HG03565 (cell line): ENCODE measurements around the gene DST.
"Not testable (repeated sequence)": the region's sequence is repeated elsewhere in the genome, so short reads cannot be mapped to it uniquely, and the experiment has no call there.

ENCODE experiments used
- ATAC-seq: cut with Tn5 transposase; IDR thresholded peaks from one replicate; pipeline ENCODE4 v1.9.1; 2021; ENCODE audit warnings: mild to moderate bottlenecking, moderate library complexity; ENCODE audit not compliant: unreplicated experiment

The DST gene

GRCh38 chr6:56663344-56663743 is 20.7 kb upstream of the DST start:
- ATAC-seq, result no peak

- not testable (repeated sequence) for ATAC-seq
Observed at GRCh38 chr6:56661338-56661737, 18.6 kb upstream of the DST start.

- ATAC-seq, result no peak
Observed at GRCh38 chr6:56660381-56660730, 17.7 kb upstream of the DST start.

- ATAC-seq, result peak; percentile 80
Observed at GRCh38 chr6:56659721-56660380, 17.2 kb upstream of the DST start.

- no peak for ATAC-seq
Observed at GRCh38 chr6:56658326-56658725, 15.6 kb upstream of the DST start.

- no peak for ATAC-seq
Observed at GRCh38 chr6:56657354-56657753, 14.7 kb upstream of the DST start.

- ATAC-seq, result no peak
Observed at GRCh38 chr6:56656466-56656865, 13.8 kb upstream of the DST start.

GRCh38 chr6:56655996-56656395 is 13.3 kb upstream of the DST start:
- ATAC-seq, result no peak

GRCh38 chr6:56655249-56655648 is 12.6 kb upstream of the DST start:
- ATAC-seq, result no peak

GRCh38 chr6:56652994-56653393 is 10.3 kb upstream of the DST start:
- no peak for ATAC-seq

- no peak for ATAC-seq
Observed at GRCh38 chr6:56652231-56652630, 9.5 kb upstream of the DST start.

GRCh38 chr6:56650191-56650590 is 7.5 kb upstream of the DST start:
- ATAC-seq, result no peak

- ATAC-seq, result no peak
Observed at GRCh38 chr6:56649782-56650181, 7.1 kb upstream of the DST start.

- no peak for ATAC-seq
Observed at GRCh38 chr6:56649053-56649769, 6.5 kb upstream of the DST start.

- no peak for ATAC-seq
Observed at GRCh38 chr6:56647172-56647762, 4.6 kb upstream of the DST start.

- no peak for ATAC-seq
Observed at GRCh38 chr6:56644366-56644765, 1.7 kb upstream of the DST start.

- ATAC-seq, result no peak
Observed at GRCh38 chr6:56643379-56644089, 845 bp upstream of the DST start.

- ATAC-seq, result no peak
Observed at GRCh38 chr6:56640374-56640773, 2.3 kb downstream of the DST start.

GRCh38 chr6:56638760-56639159 is 3.9 kb downstream of the DST start:
- no peak for ATAC-seq

GRCh38 chr6:56637640-56638039 is 5.0 kb downstream of the DST start:
- ATAC-seq, result no peak

GRCh38 chr6:56628105-56628504 is 14.6 kb downstream of the DST start:
- no peak for ATAC-seq

GRCh38 chr6:56625356-56625755 is 17.3 kb downstream of the DST start:
- ATAC-seq, result no peak
